8988T (cell line): Measurements from ENCODE around the gene CLDN19.
A peak's percentile ranks its signal among the peaks of the same experiment; 100 is the strongest.
"Not testable (repeated sequence)": the region's sequence is repeated elsewhere in the genome, so short reads cannot be mapped to it uniquely, and the experiment has no call there.

Experiments
- DNase-seq: peaks from one replicate; pipeline ENCODE4 v3.0.0; 2011

Gene CLDN19

DNA sequence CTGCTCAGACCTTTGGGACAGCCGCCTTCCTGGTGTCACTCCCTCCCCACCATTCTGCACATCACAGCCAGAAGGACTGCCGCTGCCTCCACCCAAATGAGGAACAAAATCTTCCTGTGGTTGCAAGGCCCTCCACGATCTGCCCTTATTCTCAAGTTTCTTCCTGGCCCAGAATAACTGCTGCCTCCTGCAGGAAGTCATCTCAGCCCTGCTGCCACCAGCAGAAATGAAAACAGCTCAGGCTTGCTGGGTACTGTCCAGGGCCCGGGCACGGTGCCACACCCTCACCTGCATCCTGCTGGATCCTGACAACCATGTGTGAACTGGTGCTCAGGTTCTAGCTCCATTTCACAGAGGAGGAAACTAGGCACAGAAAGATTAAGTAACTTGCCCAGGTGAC is 2.8 kb downstream of the CLDN19 start:
- no peak for DNase-seq

DNA sequence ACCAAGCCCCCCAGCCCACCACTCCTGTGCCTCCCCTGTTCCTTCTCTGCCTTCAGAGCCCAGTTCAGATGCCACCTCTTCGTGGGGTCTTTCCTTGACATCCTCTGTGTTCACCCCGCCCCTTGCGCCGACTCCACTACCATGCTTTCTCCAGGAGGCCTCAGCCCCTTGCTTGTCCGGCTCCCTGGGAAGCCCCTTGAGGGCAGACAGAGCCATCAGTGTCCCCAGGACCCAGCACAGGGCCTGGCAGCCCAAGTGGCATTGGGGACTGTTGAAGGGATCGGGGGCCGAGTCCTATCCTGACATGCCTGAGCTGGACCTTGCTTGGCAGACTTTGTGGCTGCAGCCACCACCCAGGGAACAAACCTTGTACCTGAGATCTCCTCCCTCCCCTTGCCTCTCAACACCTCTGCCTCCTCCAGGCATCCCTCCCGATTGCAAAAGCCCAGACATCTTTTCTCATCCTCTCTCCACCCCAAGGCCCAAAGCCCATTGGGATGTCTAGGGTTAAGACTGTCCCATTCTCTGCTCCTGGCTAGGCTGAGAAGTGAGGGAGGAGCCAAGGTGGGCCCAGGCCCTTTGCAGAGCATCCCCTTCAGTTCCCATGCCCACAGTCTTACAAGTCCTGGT is 3.4 kb downstream of the CLDN19 start:
- DNase-seq, result no peak

DNA sequence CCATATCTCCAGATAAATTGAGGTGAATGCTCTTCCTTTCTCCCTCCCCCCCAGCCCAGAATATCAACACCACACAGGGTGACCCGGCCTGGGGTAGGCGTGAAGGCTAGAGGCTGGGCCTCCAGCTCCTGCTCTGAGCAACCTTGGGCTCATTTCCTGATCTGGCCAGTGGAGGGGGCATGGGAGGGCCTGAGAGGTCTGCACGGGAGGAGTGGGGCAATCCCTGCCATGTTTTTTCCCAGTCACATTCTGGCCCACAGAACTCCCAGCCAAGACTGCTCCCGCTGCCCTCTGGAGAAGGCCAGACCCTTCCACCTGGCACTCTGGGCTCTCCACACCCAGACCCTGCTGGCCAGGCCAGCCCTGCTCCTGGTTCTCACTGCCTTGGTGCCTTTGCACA is 3.9 kb downstream of the CLDN19 start:
- peak; percentile 58 for DNase-seq

DNA sequence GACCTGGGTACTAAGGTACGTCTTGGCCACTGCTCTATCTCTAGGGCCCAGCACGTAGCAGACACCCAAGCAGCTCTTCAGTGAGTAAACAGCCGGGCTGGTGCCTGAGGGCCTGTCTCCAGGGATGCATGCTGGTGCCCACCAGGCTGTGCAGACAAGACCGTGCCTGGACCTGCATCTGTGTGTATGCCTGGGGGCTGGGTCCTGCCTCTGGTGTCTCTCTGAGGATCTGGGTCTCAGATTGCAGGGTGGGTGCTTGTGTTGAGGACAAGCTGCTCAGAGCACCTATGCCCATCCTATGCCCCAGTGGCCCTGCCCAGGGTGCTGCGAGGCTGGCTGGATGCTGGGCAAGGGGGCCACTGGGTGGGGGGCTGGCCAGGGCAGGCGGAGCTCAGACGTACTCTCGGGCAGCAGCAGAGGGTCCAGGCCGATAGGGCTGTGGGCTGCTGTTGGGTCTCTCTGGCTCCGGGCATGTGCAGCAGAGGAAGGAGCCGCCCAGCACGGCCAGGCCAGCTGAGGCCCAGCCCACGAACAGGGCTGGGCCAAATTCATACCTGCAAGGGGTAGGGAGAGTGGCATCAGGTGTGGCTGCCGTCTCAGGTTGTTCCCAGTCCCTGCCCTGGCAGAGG is 4.4 kb downstream of the CLDN19 start:
- no peak for DNase-seq

DNA sequence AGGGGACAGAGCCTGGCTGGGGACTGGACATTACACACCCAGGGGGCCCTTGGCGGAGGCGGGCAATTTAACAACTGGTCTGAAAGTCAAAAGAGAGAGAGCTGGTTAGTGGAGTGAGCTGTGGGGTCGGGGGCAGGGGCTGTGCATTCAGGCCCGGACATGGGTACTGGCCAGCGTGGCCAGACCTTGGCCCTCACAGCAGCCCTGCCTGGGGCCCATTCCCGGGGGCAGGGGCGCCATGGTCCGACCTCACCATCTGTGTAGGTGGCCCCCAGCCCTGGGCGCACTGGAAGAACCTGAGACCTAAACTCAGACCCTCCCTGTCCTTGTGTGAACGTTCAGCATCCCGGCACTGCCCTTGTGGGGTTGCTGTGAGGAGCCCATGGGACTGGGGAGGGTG is 5.0 kb downstream of the CLDN19 start:
- no peak for DNase-seq

- DNase-seq, result no peak
Observed at GRCh38 chr1:42734201-42735035, 5.6 kb downstream of the CLDN19 start.

DNA sequence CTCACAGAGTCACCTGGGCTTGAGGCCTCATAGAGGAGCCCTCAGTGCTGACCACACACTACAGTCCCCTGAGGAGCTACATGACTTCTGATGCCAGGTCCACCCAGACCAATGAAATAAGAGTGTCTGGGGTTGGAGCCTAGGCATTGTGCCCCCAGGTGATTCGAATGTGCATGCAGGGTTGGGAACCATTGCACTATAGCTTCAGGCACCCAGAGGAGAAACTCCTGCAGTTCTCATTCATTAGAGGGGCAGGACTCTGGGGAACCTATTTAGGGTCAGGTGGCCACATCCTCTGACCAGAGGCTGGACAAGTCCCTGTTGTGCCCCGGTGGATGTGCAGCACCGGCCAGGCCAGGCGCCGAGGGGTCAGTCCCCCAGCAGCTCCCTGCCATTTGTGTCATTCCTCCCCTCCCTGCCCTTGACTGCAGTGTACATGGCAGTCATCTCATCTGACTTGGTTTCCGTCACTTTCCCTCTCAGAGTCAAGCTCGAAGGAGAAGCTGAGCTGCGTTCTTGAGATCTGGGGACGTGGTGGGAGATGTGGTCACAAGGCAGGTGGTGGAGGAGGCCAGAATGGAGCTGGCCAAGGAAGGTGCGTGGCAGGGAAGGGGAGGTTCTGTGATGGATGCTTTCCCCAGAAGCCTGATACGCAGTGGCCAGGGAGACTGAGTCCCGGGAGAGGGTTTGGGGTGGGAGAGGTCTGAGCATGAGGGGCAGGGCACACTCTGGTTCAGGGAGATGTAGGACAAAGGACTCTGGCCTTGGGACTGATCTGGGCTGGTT is 6.4 kb downstream of the CLDN19 start:
- no peak for DNase-seq

DNA sequence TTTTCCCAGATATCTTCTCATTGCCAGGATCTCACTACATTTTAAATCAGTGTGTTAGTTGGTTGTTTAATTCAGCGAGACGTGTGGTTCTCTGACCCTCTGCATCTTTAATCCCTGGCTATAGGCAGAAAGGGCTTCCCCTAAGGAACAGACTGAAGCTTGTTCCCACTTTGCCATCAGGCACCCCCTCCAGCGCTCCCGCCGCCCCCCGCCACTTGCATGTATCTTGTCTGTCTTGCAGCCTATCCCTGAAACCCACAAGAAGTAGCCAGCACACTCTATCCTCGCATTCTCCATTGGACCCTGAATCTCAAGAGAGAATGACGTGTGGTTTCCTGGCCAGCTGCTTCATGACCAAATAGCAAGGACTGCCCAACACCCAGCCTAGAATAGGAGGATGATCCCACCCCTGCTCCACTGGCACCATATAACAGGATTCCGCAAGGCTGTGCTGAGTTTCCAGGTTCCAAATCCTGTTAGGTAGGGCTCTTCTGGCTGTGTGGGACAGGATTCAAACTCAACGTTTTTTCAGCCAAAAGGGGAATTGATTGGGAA is 7.8 kb downstream of the CLDN19 start:
- DNase-seq, result no peak

DNA sequence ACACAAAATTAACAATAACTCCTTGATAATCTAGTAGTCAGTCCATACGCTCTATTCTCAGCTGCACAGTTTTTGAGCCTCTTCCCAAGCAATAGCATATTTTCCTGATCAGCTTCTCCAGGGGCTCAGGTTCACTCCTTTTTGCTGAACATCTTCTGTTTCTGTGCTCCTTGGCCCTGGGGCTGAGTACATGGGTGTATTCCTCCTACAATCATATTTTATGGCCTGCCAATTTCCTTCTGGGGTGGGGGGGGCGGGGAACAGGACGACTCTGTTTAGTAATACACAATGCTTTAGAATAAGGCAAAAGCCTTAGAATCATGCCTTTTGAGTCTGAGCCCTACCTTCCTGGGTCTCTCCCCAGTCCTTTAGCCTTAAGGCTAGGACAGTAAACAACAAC is 8.5 kb downstream of the CLDN19 start:
- no peak for DNase-seq

GRCh38 chr1:42730988-42731387 is 9.0 kb downstream of the CLDN19 start:
- no peak for DNase-seq

DNA sequence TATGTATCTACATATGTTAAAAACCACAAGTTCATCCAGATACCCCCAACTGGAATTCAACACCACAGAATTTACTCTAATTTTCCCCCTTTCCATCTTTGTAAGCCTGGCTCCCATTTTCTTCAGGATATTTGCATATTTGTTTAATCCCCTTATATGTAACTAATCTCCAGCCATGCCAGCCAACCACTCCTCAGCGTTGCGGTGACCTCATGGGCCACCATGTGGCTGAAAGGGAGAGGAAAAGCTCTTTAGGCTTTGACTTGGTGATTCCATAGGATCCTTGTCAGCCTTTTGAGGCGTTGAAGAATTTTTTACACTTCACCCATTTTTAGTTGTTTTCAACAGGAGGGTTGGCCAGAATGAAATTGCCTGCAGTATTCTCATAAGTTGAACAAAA is 10.0 kb downstream of the CLDN19 start:
- DNase-seq, result no peak

GRCh38 chr1:42725820-42726219 is 14.2 kb downstream of the CLDN19 start:
- not testable (repeated sequence) for DNase-seq

GRCh38 chr1:42723511-42723910 is 16.5 kb downstream of the CLDN19 start:
- DNase-seq, result no peak

- DNase-seq, result not testable (repeated sequence)
Observed at GRCh38 chr1:42722403-42722802, 17.6 kb downstream of the CLDN19 start.

DNA sequence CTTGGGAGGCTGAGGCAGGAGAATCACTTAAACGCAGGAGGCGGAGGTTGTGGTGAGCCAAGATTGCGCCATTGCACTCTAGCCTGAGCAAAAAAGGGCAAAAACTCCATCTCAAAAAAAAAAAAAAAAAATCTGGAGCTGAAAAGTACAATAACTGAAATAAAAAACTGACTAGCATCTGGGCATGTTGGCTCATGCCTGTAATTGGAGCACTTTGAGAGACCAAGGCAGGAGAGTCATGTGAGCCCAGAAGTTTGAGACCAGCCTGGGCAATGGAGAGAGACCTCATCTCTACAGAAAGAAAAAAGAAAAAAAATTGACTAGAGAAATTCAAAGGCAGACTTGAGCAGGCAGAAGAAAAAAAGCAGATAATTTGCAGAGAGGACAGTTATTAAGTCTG is 18.1 kb downstream of the CLDN19 start:
- DNase-seq, result no peak

DNA sequence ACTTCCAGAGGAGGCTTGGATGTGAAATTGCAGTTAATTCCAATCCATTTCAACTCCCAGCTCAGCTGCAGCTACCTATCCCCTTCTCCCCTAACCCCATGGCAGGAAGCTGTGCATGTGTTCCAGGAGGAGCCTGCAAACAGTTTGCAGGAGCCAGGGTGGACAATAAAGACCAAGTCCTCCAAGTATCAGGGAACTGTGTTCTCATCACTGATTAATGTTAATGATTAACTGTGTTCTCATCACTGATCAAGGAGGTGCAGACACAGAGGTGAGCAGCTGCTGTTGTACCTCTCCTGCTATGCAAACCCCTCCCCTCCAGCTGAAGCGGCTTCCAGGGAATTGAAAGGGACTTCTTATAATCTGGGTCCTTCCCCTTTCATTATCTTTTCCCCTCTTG is 19.2 kb downstream of the CLDN19 start:
- DNase-seq, result no peak

DNA sequence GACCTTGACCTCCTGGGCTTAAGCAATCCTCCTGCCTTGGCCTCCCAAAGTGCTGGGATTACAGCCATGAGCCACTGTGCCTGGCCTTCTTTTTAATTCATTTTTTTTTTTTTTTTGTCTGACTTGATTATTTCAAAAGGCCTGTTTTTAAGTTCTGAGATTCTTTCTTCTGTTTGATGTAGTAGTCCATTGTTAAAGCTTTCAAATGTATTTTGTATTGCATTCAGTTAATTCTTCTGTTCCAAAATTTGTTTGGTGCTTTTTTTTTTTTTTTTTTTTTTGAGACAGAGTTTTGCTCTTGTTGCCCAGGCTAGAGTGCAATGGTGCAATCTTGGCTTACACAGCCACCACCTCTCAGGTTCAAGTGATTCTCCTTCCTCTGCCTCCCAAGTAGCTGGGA is 25.6 kb downstream of the CLDN19 start:
- DNase-seq, result not testable (repeated sequence)

DNA sequence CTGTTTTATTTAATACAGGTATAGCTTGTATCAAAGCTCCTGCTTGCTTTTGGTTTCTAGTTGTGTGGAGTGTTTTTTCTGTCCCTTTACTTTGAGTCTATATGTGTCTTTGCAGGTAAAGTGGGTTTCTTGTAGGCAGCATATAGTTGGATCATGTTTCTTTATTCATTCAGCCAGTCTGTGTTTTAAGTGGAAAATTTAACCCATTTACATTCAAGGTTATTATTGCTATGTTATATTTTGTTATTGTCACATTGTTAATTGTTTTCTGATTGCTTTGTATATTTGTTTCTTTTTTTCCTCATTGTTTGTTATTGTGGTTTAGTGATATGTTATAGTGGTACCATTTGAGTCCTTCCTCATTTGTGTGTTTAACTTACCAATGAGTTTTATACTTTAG is 26.7 kb downstream of the CLDN19 start:
- no peak for DNase-seq

DNA sequence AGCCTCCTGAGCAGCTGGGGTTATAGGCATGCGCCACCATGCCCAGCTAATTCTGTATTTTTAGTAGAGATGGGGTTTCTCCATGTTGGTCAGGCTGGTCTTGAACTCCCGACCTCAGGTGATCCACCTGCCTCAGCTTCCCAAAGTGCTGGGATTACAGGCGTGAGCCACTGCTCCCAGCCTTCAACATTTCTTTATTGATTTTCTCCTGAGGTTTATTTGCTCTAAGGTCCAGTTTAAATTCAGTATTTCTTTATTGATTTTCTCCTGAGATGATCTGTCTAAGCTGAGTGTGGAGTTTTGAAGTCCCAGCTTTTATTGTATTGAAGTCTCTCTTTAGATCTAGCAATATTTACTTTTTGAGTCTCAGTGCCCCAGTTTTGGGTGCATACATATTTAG is 27.2 kb downstream of the CLDN19 start:
- not testable (repeated sequence) for DNase-seq

DNA sequence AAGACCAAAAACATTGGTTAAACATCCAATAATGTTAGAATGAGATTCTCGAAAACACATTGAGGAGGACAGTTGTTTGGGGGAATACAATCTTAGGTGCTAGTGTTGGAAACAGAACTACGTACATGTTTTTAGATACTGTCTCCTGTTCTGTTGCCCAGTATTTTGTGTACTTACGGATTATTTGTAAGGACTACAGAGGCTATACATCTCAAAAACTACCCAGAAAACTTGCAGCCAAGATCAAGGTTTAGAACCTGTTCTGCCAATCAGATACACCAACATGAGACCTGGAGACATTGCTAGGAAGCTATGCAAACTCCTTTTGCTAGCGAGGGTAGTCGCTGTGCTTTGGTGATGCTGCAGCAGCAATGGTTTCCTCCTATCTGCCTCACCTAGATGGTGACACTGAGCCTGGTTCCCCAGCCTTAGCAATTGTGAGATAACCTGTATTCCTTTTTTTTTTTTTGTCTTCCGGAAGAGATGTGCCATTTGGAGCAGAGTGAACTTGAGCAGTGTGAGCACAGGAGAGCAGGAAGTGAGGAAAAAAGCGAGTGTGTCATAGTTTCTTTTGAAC is 36.1 kb downstream of the CLDN19 start:
- DNase-seq, result no peak

GRCh38 chr1:42700006-42700405 is 40.0 kb downstream of the CLDN19 start:
- DNase-seq, result no peak

- no peak for DNase-seq
Observed at GRCh38 chr1:42698081-42698813, 41.8 kb downstream of the CLDN19 start.
